Measurements from ENCODE around the gene ADGRG1. TPM values are rescaled to one million over a fixed set of nuclear protein-coding genes. Genes with fewer than 3 reads are reported as not detected.
A peak's percentile ranks its signal among the peaks of the same experiment; 100 is the strongest.

The ADGRG1 gene
- total and polyA plus RNA-seq, 12 donors = 1.8 to 69.9 (median 41.4) TPM

- no peak for DNase-seq
- no peak for TF ChIP-seq POLR2A (IDR thresholded peaks at IDR 0.05)
- TF ChIP-seq, protein P1, sequence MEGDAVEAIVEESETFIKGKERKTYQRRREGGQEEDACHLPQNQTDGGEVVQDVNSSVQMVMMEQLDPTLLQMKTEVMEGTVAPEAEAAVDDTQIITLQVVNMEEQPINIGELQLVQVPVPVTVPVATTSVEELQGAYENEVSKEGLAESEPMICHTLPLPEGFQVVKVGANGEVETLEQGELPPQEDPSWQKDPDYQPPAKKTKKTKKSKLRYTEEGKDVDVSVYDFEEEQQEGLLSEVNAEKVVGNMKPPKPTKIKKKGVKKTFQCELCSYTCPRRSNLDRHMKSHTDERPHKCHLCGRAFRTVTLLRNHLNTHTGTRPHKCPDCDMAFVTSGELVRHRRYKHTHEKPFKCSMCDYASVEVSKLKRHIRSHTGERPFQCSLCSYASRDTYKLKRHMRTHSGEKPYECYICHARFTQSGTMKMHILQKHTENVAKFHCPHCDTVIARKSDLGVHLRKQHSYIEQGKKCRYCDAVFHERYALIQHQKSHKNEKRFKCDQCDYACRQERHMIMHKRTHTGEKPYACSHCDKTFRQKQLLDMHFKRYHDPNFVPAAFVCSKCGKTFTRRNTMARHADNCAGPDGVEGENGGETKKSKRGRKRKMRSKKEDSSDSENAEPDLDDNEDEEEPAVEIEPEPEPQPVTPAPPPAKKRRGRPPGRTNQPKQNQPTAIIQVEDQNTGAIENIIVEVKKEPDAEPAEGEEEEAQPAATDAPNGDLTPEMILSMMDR (IDR thresholded peaks at IDR 0.05) = no peak
- Histone ChIP-seq H3K4me1 (replicated peaks in 1 of 2) (peaks cover 9 to 51% of the 10 kb centered on the region in 2 donors), H3K9me3 (replicated peaks in 1 of 3) (no peaks in the 10 kb centered on the region), H3K27ac (peak overlapping the region in 2 of 5 donors; percentile 57 to 65), H3K27me3 (no peaks in the 10 kb centered on the region), H3K36me3 (replicated peaks in 1 of 2) (no peaks in the 10 kb centered on the region), H3K4me3 (no peak overlapping the region)
- WGBS, 4 donors = 59 to 74% (median 61%) methylated on average over 8 of the region's 8 CpGs
- intact Hi-C loops (cut with DNase I) = no loop called here
Measured at GRCh38 chr16:57637020-57637419, 8.6 kb downstream of the ADGRG1 start.

DNA sequence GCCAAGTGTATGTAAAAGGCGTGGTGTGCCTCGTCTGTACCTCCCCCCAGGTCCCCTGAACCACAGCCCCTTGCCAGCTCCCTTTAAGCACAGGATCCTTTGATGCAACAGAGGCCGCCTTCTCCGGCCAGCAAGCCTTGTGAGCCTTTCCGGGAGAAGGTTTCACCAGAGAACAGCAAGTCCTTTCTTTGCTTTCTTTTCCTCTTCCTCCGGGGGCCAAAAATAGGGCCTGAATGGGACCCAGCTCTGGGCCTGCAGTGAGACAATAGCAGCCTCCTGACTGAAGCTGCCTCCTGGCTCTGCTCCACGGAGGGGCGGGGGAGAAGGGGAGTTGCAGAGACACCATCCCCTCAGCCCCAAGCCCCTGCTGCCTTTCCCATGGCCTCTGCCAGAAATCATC, 9.0 kb downstream of the ADGRG1 start:
- H3K27me3 ChIP-seq = no peaks in the 10 kb centered on the region
- H3K36me3 ChIP-seq (replicated peaks in 1 of 2) = no peaks in the 10 kb centered on the region
- H3K4me3 ChIP-seq = no peak overlapping the region
- intact Hi-C loops (cut with DNase I) = no loop called here
- TF ChIP-seq, protein P1 (IDR thresholded peaks at IDR 0.05) = no peak
- no peak for TF ChIP-seq POLR2A (IDR thresholded peaks at IDR 0.05)
- WGBS, 4 donors = 42 to 62% (median 45%) methylated on average over 8 of the region's 8 CpGs
- no peaks in the 10 kb centered on the region for H3K9me3 ChIP-seq (replicated peaks in 1 of 3)
- peak overlapping the region in 2 of 5 donors; percentile 57 to 65 for H3K27ac ChIP-seq
- H3K4me1 ChIP-seq (replicated peaks in 1 of 2) = peaks cover 9 to 51% of the 10 kb centered on the region in 2 donors
- peak in 4 of 7 donors; percentile 38 to 68 (median 47) for DNase-seq

- TF ChIP-seq, protein P1 (IDR thresholded peaks at IDR 0.05) = no peak
- no peak for TF ChIP-seq POLR2A (IDR thresholded peaks at IDR 0.05)
- DNase-seq = no peak
- Histone ChIP-seq H3K36me3 (replicated peaks in 1 of 2) (no peaks in the 10 kb centered on the region), H3K27ac (peak overlapping the region in 2 of 5 donors; percentile 57 to 65), H3K9me3 (replicated peaks in 1 of 3) (no peaks in the 10 kb centered on the region), H3K27me3 (no peaks in the 10 kb centered on the region), H3K4me1 (replicated peaks in 1 of 2) (peaks cover 9 to 51% of the 10 kb centered on the region in 2 donors), H3K4me3 (no peak overlapping the region)
- 76 to 86% (median 80%) methylated on average over 6 of the region's 6 CpGs for WGBS, 4 donors
- intact Hi-C loops (cut with DNase I) = no loop called here
Measured at GRCh38 chr16:57637965-57638364, 9.5 kb downstream of the ADGRG1 start.

GRCh38 chr16:57638381-57638780, 10.0 kb downstream of the ADGRG1 start:
- intact Hi-C loops (cut with DNase I) = no loop called here
- 74 to 94% (median 92%) methylated on average over 2 of the region's 2 CpGs for WGBS, 4 donors
- no peak overlapping the region for H3K4me3 ChIP-seq
- no peaks in the 10 kb centered on the region for H3K9me3 ChIP-seq (replicated peaks in 1 of 3)
- H3K27ac ChIP-seq = peak overlapping the region in 2 of 5 donors; percentile 57 to 65
- TF ChIP-seq POLR2A (IDR thresholded peaks at IDR 0.05) = no peak
- TF ChIP-seq, protein P1 (IDR thresholded peaks at IDR 0.05) = no peak
- H3K36me3 ChIP-seq (replicated peaks in 1 of 2) = no peaks in the 10 kb centered on the region
- DNase-seq = no peak
- no peaks in the 10 kb centered on the region for H3K27me3 ChIP-seq
- H3K4me1 ChIP-seq (replicated peaks in 1 of 2) = peaks cover 9 to 51% of the 10 kb centered on the region in 2 donors
